ENCODE data around the gene DOCK3.

- TF ChIP-seq CTCF (conservative IDR thresholded peaks at IDR 0.05; ENCODE audit: low read depth, low read length) (no peak), SMC3 (IDR thresholded peaks at IDR 0.05; ENCODE audit: low read depth, low read length) (no peak), RFX5 (IDR thresholded peaks at IDR 0.05; ENCODE audit: low read depth, low read length) (no peak), ELK1 (IDR thresholded peaks at IDR 0.05; ENCODE audit: borderline replicate concordance, low read depth, low read length) (no peak), CHD1 (IDR thresholded peaks at IDR 0.05; ENCODE audit: low read depth, low read length) (no peak), RAD21 (IDR thresholded peaks at IDR 0.05; ENCODE audit: low read length) (no peak), POLR2A (IDR thresholded peaks at IDR 0.05; ENCODE audit: low read depth, low read length) (no peak), MAFK (IDR thresholded peaks at IDR 0.05; ENCODE audit: low read depth, low read length) (no peak), RCOR1 (IDR thresholded peaks at IDR 0.05; ENCODE audit: insufficient replicate concordance, low read length) (no peak), MAZ (IDR thresholded peaks at IDR 0.05; ENCODE audit: borderline replicate concordance, low read depth, low read length) (no peak)
Measured at GRCh38 chr3:51123531-51123930, 448.8 kb downstream of the DOCK3 start.

Measured in IMR-90 (cell line).